Panc1 (cell line): ENCODE measurements around the gene GDPD2.

Experiments
- CTCF ChIP-seq: fragments of 450-650 bp; IDR thresholded peaks from 2 replicates; pipeline ENCODE4 v1.5.1; 2017; ENCODE audit warnings: mild to moderate bottlenecking
- POLR2AphosphoS5 ChIP-seq: IDR thresholded peaks from 2 replicates; pipeline ENCODE4 v1.6.1; 2012; ENCODE audit warnings: mild to moderate bottlenecking, low read depth, low read length, moderate library complexity
- REST ChIP-seq, 2 experiments: IDR thresholded peaks; 2 replicates each; pipeline ENCODE4 v1.6.1; 2011 to 2012; ENCODE audit warnings: low read depth in 2 of 2, control low read depth in 1 of 2, low read length in 1 of 2, mild to moderate bottlenecking in 1 of 2, moderate library complexity in 1 of 2; ENCODE audit not compliant: insufficient read depth in 1 of 2
- SIN3A ChIP-seq: IDR thresholded peaks from 2 replicates; pipeline ENCODE4 v1.6.1; 2012; ENCODE audit warnings: low read depth, mild to moderate bottlenecking, low read length, moderate library complexity, borderline replicate concordance; ENCODE audit not compliant: insufficient read depth
- TCF7L2 ChIP-seq: IDR thresholded peaks from 2 replicates; pipeline ENCODE4 v1.6.1; 2011; ENCODE audit warnings: mild to moderate bottlenecking, low read depth, low read length, inconsistent platforms

DNA sequence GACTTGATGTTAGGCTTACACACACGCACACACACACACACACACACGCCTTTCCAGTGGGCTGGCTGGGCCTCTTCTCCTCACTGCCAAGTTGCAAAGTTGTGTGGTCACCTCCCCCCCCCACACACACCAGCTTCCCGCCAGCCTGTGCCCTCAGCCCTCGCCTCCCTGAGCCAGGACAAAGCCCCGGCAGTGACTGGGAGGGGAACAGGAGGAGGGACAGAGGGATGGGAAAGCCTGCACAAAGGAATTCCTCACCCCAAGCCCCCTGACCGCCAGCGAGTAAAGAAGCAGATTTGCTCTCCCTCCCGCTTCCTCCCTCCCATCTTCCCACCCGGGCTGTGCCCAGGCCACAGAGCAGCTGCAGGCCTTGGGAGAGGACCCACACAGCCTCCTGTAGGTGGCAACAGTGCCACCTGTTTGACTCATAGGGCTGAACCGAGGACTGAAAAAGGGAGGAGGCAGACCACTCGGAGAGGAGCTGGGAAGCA, at the start of gene GDPD2:
- TF ChIP-seq CTCF, result peak; percentile 60
- no peak for TF ChIP-seq SIN3A
- no peak for TF ChIP-seq REST (IDR thresholded peaks at IDR 0.05; ENCODE audit: insufficient read depth in 1 of 2, low read depth in 2 of 2, low read length in 1 of 2)
- TF ChIP-seq POLR2AphosphoS5, result no peak
- TF ChIP-seq TCF7L2, result no peak
